ENCODE results near the gene CDK1.
"Not testable (repeated sequence)": the region's sequence is repeated elsewhere in the genome, so short reads cannot be mapped to it uniquely, and the experiment has no call there.

The CDK1 gene

GRCh38 chr10:60818134-60818770 is 40.0 kb downstream of the CDK1 start:
- no peak for DNase-seq

GRCh38 chr10:60819271-60819670 is 41.0 kb downstream of the CDK1 start:
- DNase-seq, result no peak

GRCh38 chr10:60820093-60820754 is 41.9 kb downstream of the CDK1 start:
- DNase-seq, result no peak

GRCh38 chr10:60821656-60822055 is 43.4 kb downstream of the CDK1 start:
- no peak for DNase-seq

GRCh38 chr10:60822809-60823208 is 44.5 kb downstream of the CDK1 start:
- no peak for DNase-seq

- DNase-seq, result no peak
These were observed 45.0 kb downstream of the CDK1 start for GRCh38 chr10:60823324-60823723.

- no peak for DNase-seq
These were observed 47.2 kb downstream of the CDK1 start for GRCh38 chr10:60825520-60825919.

- no peak for DNase-seq
These were observed 49.7 kb downstream of the CDK1 start for GRCh38 chr10:60827791-60828488.

- no peak for DNase-seq
These were observed 50.2 kb downstream of the CDK1 start for GRCh38 chr10:60828489-60828852.

GRCh38 chr10:60832136-60832535 is 53.9 kb downstream of the CDK1 start:
- not testable (repeated sequence) for DNase-seq

- DNase-seq, result no peak
These were observed 56.1 kb downstream of the CDK1 start for GRCh38 chr10:60834401-60834800.

- no peak for DNase-seq
These were observed 56.8 kb downstream of the CDK1 start for GRCh38 chr10:60835049-60835448.

- DNase-seq, result not testable (repeated sequence)
These were observed 62.9 kb downstream of the CDK1 start for GRCh38 chr10:60841227-60841626.

- DNase-seq, result no peak
These were observed 64.4 kb downstream of the CDK1 start for GRCh38 chr10:60842694-60843093.

Data from activated naive CD4-positive, alpha-beta T cell treated with anti-CD3 and anti-CD28 coated beads, Interleukin-2, amount 50 U/mL, for 16 hours (primary cell).